ENCODE data around the gene RSPO1.
A peak's percentile ranks its signal among the peaks of the same experiment; 100 is the strongest.
"Not testable (repeated sequence)": the region's sequence is repeated elsewhere in the genome, so short reads cannot be mapped to it uniquely, and the experiment has no call there.

The RSPO1 gene, protein sequence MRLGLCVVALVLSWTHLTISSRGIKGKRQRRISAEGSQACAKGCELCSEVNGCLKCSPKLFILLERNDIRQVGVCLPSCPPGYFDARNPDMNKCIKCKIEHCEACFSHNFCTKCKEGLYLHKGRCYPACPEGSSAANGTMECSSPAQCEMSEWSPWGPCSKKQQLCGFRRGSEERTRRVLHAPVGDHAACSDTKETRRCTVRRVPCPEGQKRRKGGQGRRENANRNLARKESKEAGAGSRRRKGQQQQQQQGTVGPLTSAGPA

DNA sequence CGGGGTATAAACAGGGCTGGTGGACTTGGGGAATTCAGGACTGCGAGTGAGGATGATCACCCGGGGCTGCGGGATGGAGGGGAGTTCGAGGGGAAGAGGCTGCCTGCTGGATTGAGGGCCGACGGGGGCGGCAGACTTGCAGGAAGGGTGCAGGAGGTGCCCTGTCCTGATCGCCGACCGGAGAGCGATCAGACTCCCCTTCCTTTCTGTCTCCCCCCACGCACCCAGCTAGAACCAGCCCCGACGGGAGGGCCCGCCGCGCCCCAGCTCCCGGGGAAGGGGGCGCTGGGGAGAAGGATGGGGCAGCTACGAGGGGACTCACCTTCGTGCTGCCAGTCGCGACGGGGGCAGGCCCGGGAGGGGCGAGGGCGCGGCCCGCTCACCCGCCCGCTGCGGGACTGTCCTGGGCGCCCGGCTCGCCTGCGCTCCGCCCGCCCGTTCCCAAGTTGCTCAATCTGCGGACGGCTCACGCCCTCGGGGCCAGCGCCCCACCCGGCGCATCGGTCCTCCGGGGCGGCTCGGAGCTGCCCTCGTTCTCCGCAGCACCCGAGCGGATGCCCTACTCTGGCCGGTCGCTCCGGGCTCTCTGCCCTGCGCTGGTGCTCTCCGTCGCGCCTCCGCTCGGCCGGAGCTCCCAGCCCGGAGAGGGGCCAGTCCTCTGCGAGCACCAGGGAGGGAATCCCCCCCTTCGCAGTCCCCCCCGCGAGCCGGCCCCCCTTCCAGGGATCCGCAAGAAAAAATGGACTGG, at the start of gene RSPO1:
TSS of gene RSPO1 (minus strand) at position 649 of the 748 bp plus-strand sequence. CDS start 5,231 bp downstream, outside the sequence.
- DNase-seq, result peak; percentile 12

DNA sequence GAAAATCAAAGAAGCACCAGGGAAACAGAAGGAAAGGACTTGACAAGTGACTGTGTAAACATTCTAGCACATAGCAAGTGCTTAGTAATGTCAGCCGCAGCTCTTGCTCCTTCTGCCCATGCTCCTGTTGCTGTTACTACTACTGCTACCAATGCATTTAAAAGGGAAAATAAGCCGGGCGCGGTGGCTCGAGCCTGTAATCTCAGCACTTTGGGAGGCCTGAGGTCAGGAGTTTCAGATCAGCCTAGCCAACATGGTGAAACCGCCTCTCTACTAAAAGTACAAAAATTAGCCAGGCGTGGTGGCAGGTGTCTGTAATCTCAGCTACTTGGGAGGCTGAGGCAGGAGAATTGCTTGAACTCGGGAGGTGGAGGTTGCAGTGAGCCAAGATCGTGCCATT, 49.5 kb upstream of the RSPO1 start:
- DNase-seq, result not testable (repeated sequence)

DNA sequence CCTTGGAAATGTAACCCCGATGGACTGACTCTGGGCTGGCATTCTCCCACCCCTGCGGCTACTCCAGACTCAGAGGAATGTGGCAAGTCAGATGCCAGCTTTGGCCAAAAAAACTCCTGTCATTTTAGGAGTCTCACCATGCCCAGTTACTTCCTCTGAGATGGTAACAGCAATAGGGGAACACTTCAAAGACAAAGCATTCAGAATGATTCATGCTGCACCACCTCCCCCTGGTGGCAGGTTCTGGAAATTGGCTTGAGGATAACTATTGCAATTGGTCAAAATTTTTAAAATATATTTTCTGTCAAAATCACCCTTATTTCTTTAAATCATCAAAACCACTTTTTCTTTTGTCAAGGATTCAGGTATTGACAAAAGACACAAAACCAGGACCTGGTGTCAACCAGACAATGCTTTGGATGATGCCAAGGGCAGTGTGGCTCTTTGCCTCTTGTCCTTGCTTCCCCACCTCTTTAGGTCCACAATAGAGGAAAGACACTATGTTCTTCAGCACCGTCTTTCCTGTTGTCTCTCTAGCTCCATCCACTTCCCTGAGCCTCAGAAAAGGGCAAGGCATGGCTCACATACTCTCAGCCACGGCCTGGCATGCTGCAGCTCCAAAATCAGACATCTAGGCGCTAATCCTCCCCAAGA, 47.8 kb upstream of the RSPO1 start:
- peak; percentile 37 for DNase-seq

DNA sequence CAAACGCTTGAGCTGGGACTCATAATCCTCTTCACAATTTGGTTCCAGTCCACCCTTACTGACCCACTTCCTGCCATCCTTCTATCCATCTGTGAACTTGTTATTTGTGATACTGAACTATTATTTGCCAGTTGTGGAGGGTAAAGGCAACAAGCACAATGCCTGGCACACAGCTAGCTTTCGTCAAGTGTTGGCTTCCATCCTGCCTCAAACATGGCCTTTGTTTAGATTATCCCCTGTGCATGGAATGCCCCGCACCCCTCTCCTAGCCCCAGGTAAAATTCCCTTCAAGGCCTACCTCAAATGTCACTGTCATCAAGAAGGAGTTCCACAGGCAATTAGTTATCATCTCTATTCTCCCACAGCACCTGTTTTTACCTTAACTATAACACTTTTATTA, 46.2 kb upstream of the RSPO1 start:
- DNase-seq, result no peak

DNA sequence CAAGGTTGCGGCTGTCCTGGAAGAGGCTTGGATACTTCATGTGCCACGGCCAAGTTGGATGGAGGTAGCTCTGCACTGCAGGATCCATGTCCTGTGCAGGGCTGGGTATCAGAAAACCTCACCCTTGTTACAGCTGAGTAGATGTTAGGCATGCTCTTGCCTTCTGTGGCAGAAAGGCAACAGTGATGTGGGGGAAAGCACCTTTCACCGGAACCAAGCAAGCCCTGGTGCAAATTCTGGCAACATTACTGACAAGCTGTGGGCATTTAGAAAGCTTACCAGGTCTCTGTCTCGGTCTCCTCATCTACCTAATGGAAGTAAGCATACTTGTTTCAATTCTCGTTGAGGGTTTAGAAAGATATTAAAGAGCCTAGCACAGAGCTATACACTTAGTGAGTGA, 43.1 kb upstream of the RSPO1 start:
- DNase-seq, result no peak

DNA sequence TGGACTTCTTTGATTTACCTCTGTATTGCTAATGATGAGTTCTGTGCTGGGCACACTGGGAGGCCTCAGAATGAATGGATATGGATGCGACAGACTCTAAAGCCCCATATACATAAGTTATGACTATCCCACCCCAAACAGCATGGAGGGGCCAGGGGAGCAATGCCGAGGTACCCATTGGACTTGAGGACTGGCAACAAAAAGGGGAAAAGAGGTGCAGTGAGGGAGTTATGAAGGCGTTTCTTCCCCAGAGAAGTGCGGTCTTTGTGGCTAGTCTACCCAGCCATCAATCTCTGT, 42.4 kb upstream of the RSPO1 start:
- no peak for DNase-seq

DNA sequence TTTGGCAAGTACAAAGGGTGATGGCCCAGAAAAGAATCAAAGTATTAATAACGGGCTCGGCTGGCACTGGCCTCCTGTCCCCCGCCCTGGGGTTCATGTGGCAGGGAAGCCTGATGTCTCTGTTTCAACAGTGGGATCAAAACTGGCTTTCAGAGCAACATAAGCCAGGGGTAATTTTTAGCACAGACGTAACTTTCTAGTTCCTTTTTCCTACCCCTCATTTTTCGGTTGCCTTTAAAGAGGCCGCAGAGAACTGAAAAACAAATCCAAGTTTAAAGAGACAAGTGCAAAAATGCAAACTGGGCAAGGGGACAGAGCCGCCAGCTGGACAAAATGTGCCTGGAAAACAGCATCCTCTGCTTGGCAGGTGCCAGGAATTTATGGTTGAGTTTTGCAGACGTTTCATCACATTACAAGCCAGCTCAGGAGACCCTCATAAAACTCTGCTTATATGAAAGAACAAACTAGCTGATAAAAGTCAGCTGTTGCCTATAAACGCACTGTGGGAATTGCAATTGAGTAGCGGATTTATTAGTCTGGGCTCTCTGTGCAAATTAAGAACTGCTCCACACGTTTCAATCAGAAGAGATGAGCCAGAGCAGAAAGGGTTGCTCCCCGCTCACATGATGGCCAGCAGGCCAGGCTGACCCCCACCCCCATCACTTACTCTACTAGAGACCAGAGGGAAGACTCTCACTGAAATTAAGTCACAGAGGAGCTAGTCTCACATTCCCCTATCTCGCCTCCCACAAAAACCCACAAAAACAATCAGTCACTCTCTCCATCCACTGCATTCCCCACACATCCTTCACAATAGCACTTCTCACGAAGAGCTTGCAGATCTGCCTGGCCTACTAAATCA, 41.8 kb upstream of the RSPO1 start:
- no peak for DNase-seq

DNA sequence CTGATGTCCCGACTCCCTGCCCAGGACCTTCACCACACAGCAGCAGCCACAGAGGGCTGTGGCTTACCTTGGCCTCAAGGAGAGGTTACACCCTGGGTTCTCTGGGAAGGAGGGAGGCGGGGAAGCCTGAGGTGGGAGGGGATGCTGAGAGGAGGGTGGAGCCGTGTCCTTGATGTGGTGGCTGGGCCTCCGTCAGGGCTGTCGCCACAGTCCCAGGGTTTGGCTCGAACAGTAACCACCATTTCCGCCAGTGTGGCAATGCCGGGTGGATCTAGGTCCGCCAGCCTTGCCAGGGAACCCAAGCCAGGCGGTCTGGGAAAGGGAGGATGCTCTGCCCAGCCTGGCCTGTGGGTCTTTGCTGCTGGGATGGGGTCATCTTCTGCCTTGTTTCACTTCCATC, 39.2 kb upstream of the RSPO1 start:
- DNase-seq, result no peak

DNA sequence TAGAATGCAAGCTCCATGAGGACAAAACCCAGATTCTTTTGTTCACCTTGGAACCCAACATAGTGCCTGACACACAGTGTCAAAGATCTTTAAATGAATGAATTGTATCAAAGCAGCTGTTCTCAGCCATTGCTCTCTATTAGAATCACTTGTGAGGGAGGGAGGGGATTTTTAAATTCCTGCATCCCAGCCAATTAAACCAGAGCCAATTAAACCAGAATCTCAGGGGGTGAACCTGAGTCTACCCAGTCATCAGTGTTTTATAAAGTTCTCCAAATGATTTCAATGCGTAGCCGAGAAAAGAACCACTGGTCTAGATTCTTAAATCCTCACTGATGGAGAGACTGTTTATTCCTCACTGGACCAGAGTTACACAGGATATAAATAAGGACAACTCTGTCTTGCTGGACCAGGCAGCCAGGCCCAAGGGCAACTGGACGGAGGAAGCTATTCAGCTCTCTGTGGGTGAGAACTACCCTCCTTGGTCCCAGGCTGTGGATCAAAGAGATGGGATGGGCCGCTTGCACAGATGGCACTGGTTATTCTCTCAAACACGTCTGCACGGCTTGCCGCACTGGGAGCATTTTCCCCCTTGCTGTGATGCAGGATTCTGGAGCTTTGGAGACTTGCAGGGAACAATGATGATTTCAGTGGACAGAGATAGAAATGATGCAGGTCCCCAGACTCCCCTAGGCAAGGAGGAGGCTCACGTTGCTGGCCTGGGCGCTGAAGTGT, 37.6 kb upstream of the RSPO1 start:
- no peak for DNase-seq

DNA sequence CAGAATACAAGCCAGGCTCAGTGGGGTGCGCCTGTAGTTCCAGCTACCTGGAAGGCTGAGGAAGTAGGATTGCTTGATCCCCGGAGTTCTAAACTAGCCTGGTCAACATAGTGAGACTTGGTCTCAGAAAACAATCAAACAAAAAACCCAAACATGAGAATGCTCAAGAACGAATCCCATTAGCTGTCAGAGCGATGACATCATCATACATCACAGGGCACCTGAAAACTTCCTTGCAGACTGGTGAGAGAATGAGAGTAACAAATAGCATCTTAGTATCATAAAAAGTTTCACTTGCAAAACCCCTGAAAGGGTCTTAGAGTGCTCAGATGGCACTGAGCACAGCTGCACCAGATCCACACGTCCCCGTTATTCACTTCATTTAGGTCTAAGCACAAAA, 36.6 kb upstream of the RSPO1 start:
- no peak for DNase-seq

DNA sequence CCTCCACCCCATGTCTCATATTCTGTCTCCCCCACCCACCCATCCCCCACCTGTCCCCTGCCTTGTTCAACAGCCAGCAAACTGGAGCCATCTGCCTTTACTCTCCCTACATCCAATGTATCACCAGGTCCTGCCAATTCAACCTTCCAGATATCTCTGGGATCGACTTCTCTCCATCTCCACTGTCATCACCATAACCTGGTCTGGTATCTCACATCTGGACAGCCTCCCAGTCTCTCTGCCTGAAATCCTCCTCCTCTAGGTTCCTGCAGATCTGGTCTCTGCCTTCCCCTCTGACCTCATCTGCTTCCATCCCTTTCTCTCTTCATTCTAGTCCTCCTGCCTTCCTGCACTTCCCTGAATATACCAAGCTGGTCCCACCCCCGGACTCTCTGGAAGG, 35.4 kb upstream of the RSPO1 start:
- no peak for DNase-seq

DNA sequence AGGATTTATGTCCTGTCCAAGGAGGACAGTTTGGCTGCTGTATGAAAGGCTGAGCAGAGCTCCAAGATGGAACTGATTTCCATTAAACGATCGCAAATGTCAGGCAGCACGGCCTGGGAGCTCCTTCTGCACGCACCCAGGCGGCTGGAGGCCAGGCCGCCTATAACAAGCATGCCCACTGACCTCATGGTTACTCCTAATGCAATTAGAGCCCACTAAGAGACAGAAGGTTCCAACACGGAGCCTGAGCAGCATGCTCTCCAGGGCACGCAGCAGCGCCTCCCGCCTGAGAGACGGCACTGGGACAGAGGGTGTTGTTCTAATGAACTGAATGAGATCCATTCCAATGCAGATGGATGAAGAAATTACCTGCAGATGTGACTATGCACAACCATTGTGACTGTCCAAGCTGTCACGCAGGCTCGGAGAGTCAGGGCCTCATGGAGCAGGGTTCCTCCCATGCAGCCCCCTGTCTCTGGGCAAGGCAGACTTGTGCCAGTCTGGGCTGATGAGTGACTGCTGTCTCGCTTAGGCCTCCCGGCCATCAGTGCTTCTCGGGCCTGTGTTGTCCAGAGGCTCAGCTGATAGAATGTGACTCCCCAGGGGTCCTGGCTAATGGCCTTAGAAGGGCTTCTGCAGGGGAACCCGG, 32.5 kb upstream of the RSPO1 start:
- peak; percentile 24 for DNase-seq

DNA sequence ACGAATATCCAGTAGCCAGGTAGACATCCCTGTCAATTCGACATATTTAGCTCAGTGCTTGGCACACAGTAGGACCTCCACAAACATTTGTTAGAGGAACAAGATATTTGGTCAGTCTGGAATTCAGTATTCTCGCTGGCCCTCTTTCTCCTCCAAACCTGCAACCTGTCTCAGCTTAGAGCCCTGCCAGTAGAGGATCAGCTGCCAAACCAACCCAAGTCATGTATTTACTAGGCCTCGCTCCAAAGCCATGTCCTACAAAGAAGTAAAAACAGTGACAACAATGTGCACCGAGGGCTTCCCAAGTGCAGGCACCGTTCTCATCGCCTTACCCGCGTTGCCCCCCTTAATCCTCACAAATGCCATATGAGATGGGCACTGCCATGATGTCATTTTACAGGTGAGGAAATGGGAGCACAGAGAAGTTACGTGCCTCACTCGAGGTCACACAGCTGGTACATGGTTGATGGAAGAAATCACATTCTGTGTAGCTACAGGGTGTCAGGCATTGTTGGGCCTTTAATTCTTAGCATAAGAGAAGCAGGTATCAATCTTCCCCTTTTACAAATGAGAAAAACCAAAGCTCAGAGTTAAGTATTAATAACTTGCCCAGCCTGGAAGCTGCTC, 31.7 kb upstream of the RSPO1 start:
- DNase-seq, result no peak

DNA sequence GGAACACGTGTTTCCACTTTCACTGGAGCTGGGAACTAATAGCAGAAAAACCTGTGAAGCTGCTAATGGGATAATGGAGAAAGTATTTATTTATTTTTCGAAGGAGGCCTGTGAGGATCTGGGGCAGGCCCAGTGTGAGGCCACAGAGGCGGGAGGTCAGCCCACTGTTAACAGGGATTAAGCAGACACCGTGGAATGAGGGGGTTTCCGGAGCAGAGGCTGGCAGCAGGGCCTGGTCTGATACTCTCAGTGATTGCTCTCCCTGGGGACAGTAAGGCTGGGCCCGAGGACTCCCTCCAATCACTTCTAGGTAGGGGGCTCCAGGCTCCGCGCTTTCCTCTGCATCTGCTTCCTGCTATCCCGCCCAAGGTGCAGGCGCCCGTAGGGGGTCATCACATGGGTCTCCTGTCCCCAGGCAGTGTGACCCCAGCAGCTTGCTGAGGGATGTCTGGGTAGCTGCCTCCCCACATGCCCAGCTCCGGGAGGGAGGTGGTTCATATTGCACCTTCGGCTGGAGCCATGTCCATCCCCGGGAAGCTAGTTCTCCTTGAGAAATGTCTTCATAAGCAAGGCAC, 28.8 kb upstream of the RSPO1 start:
- no peak for DNase-seq

DNA sequence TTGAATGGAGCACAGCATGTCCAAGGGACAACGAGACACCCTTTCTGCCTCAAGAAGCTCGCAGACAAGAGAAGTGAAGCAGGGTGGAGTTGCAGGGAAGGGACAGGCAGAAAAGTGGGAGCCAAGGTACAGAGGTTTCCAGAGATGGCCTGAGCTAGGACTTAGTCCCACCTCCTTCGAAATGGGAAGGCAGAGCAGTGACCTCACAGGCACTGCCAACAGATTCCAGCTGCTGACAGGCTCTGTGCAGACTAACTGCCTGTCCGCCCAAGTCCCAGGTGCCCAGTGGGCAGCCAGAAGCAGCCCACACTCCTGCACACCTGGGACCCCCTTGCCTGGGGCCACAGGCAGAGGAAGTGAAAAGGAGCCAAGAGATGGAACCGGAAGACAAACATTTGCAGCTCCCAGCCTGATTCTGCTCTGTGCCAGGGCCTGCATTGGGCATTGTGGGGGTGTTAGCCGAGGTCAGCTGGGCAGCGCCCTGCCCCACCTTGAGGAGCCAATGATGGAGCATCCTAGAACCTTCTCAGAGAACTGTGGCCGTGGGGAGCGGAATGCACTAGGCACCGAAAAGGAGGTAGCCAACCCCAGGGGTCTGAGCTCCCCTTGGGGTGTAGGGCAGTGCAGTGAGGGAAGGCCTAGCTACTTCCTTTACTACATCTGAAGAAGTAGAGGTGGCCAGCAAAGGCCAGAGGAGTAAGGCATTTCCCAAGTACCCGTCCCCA, 27.5 kb upstream of the RSPO1 start:
- DNase-seq, result no peak

DNA sequence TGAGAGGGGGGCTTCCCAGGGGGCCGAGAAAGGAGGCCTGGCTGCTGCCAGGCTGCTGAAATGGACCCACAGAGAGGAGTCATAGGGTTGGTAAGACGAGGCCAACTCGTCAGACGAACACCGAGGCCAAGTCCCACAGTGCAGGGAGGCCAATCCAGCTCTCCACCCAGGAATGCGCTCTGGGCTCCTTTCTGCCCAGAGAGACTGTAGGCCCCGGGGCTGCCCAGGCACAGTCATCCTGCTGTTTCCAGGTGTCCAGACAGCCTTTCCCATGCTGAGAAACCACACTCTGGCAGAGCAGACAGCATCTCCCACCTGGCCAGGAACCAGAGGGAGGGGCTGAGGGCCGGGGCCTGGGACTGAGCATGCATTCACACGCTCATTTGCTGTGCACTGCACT, 26.7 kb upstream of the RSPO1 start:
- no peak for DNase-seq

DNA sequence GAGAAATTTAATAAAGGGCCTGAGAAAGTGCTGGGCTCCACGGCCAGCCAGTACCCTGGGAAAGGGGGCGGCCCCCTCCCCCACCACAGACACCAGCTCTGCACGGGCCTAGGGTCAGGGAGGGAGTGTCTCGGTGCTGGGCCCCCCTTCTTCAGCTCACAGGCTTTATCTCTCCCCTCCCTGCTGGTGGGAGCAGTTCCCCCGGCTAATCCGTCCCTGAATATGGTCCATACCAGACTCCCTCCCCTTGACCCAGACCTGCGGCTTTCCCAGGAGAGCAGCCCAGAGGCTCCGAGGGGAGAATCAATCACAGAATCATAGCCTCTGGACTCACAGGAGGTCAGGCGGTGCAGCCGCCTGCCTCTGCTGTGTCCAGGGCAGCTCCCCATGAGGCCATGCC, 26.0 kb upstream of the RSPO1 start:
- DNase-seq, result no peak

DNA sequence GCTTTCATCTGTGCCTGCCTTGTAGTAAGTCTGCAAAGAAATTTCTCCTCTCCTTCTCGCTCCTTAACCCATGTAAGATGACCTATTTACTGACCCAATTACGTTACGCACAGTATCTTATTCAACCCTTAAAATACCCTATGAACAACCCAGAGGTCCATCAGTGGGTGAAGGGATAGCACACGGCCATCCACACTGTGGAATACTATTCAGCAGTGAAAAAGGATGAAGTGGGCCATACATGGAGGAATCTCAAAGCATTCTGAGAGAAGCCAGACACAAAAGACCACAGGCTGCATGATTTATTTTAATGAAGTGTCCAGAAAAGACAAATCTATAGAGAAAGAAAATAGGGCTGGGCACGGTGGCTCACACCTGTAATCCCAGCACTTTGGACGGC, 23.8 kb upstream of the RSPO1 start:
- DNase-seq, result no peak

DNA sequence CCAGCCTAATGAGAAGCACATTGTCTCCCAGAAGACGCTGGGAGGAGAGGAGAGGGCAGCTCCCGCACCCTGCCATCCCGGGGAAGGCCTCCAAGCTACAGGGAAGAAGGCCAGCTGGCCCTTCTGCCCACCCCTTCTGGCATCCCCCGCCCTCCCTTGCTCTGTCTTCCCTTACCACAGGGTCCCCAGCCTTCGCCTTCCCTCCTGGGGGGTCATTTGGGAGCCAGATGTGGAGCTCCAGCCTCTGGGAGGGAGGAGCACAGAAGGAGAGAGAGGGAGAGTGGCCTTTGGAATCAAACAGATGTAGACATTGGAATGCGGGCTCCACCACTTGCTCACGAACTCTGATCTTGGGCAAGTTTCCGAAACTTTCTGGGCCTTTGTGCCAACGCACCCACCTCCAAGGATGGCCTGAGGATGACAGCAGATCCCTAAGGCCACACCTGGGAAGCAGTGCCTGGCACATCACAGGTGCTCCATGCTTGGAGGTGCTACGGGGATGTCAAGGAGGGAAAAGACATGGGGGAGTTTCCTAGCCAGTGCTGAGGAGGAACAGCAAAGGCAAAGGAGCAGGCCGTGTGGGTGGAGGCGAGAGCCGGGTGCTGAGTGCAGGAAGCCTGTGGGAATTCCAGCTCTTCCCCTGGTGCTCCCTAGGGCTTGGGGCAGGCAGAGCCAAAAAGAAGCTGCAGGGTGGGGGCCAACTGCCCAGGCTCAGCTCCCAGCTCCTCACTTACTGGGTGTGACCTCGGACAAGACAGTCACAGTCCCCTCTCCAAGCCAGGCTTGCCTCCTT, 23.1 kb upstream of the RSPO1 start:
- no peak for DNase-seq

DNA sequence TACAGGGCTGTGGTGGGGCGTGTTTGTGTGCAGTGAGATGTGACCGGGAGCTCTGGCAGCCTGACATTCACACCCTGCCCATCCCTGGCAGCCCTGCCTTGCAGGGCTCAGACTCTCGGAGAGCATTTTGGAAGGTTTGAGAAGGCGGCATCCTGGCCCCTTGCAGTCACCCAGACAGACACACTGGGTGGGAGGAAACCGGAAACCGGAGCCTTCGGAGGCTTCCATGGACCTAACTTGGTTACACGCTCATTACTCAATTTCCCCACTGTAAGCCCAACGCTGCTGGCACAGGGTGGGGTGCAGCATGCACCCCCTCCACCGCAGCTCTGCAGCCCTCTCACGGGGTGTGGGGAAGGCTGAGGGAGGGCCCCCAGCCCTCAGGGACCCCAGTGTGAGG, 22.2 kb upstream of the RSPO1 start:
- no peak for DNase-seq
